Suprapubic skin (tissue), 4 donors: ENCODE results near the gene HDLBP. TPM values are rescaled to one million over a fixed set of nuclear protein-coding genes. Genes with fewer than 3 reads are reported as not detected.

ENCODE experiments used
- DNase-seq, 2 donors: peaks; one replicate each; pipeline ENCODE4 v3.0.0-alpha.2; 2019; ENCODE audit warnings: low spot score in 2 of 2
- H3K27ac ChIP-seq: fragments of 200-600 bp; sonication (generic); one replicate; pipeline ENCODE4 v1.5.1; 2019
- H3K27me3 ChIP-seq: fragments of 200-600 bp; sonication (generic); one replicate; pipeline ENCODE4 v1.5.1; 2019
- H3K36me3 ChIP-seq: fragments of 200-600 bp; sonication (generic); one replicate; pipeline ENCODE4 v1.5.1; 2019
- H3K4me1 ChIP-seq: fragments of 200-600 bp; sonication (generic); one replicate; pipeline ENCODE4 v1.5.1; 2019
- H3K4me3 ChIP-seq: fragments of 200-600 bp; sonication (generic); one replicate; pipeline ENCODE4 v1.5.1; 2019; ENCODE audit warnings: mild to moderate bottlenecking
- H3K9me3 ChIP-seq: fragments of 200-600 bp; sonication (generic); one replicate; pipeline ENCODE4 v1.5.1; 2019
- CTCF ChIP-seq, 2 donors: fragments of 200-600 bp in 1 of 2; fragments of 450-650 bp in 1 of 2; sonication (generic) in 1 of 2; IDR thresholded peaks; one replicate each; pipeline ENCODE4 v1.5.1; 2016 to 2019; ENCODE audit warnings: antibody characterized with exemption in 2 of 2, mild to moderate bottlenecking in 1 of 2, moderate library complexity in 1 of 2
- EP300 ChIP-seq: sonication (generic); formaldehyde crosslinking; IDR thresholded peaks from one replicate; pipeline ENCODE4 v1.6.1; 2017; ENCODE audit warnings: antibody characterized with exemption
- POLR2A ChIP-seq, 2 donors: fragments of 450-650 bp; IDR thresholded peaks; one replicate each; pipeline ENCODE4 v1.6.1; 2017; ENCODE audit warnings: antibody characterized with exemption in 2 of 2, mild to moderate bottlenecking in 2 of 2, moderate library complexity in 2 of 2
- POLR2AphosphoS5 ChIP-seq, 3 donors: sonication (generic); formaldehyde crosslinking; IDR thresholded peaks; one replicate each; pipeline ENCODE4 v1.6.1; 2017; ENCODE audit warnings: antibody characterized with exemption in 3 of 3
- WGBS: methylation state at CpG from one replicate; pipeline ENCODE4 v1.1.5; 2018; 5-methylcytosine and 5-hydroxymethylcytosine counted together
- total RNA-seq, 4 donors: library from RNA; depleted of rRNA; stranded (reverse); fragments of >200 nt; gene quantifications; one replicate each; pipeline ENCODE4 v1.1.0, GENCODE V29; 2016

The HDLBP gene
- total RNA-seq, 4 donors from 2014 or later: 263 to 400 (median 287) TPM

GRCh38 chr2:241217320-241218031, 98.0 kb downstream of the HDLBP start:
- Histone ChIP-seq H3K9me3 (no peaks in the 10 kb centered on the region), H3K4me1 (peaks cover 16% of the 10 kb centered on the region), H3K36me3 (no peaks in the 10 kb centered on the region), H3K4me3 (peak overlapping the region; percentile 52), H3K27me3 (no peaks in the 10 kb centered on the region), H3K27ac (peak overlapping the region; percentile 84)
- DNase-seq: peak in 1 of 2 donors; percentile 83
- TF ChIP-seq EP300 (no peak), CTCF (IDR thresholded peaks at IDR 0.05) (peak in 1 of 2 donors; percentile 2), POLR2A (IDR thresholded peaks at IDR 0.05) (no peak), POLR2AphosphoS5 (IDR thresholded peaks at IDR 0.05) (no peak)
- 0% methylated on average over 4 of the region's 77 CpGs for WGBS

- Histone ChIP-seq H3K36me3 (no peaks in the 10 kb centered on the region), H3K27ac (no peak overlapping the region), H3K4me3 (no peak overlapping the region), H3K27me3 (no peaks in the 10 kb centered on the region), H3K9me3 (no peaks in the 10 kb centered on the region), H3K4me1 (peaks cover 16% of the 10 kb centered on the region)
- no peak for DNase-seq
- TF ChIP-seq POLR2A (IDR thresholded peaks at IDR 0.05): no peak
- no peak for TF ChIP-seq POLR2AphosphoS5 (IDR thresholded peaks at IDR 0.05)
- no peak for TF ChIP-seq EP300
- TF ChIP-seq CTCF (IDR thresholded peaks at IDR 0.05): no peak
- WGBS: 50% methylated on average over 13 of the region's 14 CpGs
Observed at GRCh38 chr2:241216211-241216761, 99.2 kb downstream of the HDLBP start.

GRCh38 chr2:241215421-241215820, 100.1 kb downstream of the HDLBP start:
- H3K36me3 ChIP-seq: no peaks in the 10 kb centered on the region
- no peak for DNase-seq
- no peaks in the 10 kb centered on the region for H3K27me3 ChIP-seq
- H3K27ac ChIP-seq: no peak overlapping the region
- no peak for TF ChIP-seq POLR2A (IDR thresholded peaks at IDR 0.05)
- no peak for TF ChIP-seq EP300
- no peak for TF ChIP-seq POLR2AphosphoS5 (IDR thresholded peaks at IDR 0.05)
- TF ChIP-seq CTCF (IDR thresholded peaks at IDR 0.05): no peak
- H3K9me3 ChIP-seq: no peaks in the 10 kb centered on the region
- H3K4me3 ChIP-seq: no peak overlapping the region
- WGBS: no CpG with 5 or more reads among the region's 9 CpGs
- H3K4me1 ChIP-seq: peaks cover 16% of the 10 kb centered on the region

- peaks cover 16% of the 10 kb centered on the region for H3K4me1 ChIP-seq
- H3K4me3 ChIP-seq: no peak overlapping the region
- H3K9me3 ChIP-seq: no peaks in the 10 kb centered on the region
- TF ChIP-seq POLR2AphosphoS5 (IDR thresholded peaks at IDR 0.05) (no peak), EP300 (no peak), POLR2A (IDR thresholded peaks at IDR 0.05) (no peak), CTCF (IDR thresholded peaks at IDR 0.05) (no peak)
- WGBS: 75% methylated on average over 7 of the region's 12 CpGs
- DNase-seq: no peak
- H3K27ac ChIP-seq: no peak overlapping the region
- H3K36me3 ChIP-seq: no peaks in the 10 kb centered on the region
- no peaks in the 10 kb centered on the region for H3K27me3 ChIP-seq
Observed at GRCh38 chr2:241214766-241215165, 100.7 kb downstream of the HDLBP start.

GRCh38 chr2:241214209-241214608, 101.3 kb downstream of the HDLBP start:
- 17% methylated on average over 3 of the region's 10 CpGs for WGBS
- Histone ChIP-seq H3K27ac (no peak overlapping the region), H3K27me3 (no peaks in the 10 kb centered on the region), H3K4me1 (peaks cover 15% of the 10 kb centered on the region), H3K4me3 (no peak overlapping the region), H3K36me3 (no peaks in the 10 kb centered on the region), H3K9me3 (no peaks in the 10 kb centered on the region)
- no peak for DNase-seq
- TF ChIP-seq POLR2A (IDR thresholded peaks at IDR 0.05) (no peak), EP300 (no peak), CTCF (IDR thresholded peaks at IDR 0.05) (no peak), POLR2AphosphoS5 (IDR thresholded peaks at IDR 0.05) (no peak)
